IPS-18a (cell line): Measurements from ENCODE around the gene HSD3B7.

ENCODE experiments used
- H3K27ac ChIP-seq: one replicate; pipeline ENCODE4 v1.5.1; 2013; ENCODE audit warnings: low read length
- H3K27me3 ChIP-seq: one replicate; pipeline ENCODE4 v1.6.1; 2013; ENCODE audit warnings: mild to moderate bottlenecking, low read length; ENCODE audit not compliant: control insufficient read depth, insufficient read depth
- H3K36me3 ChIP-seq: one replicate; pipeline ENCODE4 v1.6.1; 2013; ENCODE audit warnings: low read depth, low read length; ENCODE audit not compliant: control insufficient read depth
- H3K4me1 ChIP-seq: one replicate; pipeline ENCODE4 v1.6.1; 2013; ENCODE audit warnings: low read depth, low read length; ENCODE audit not compliant: control insufficient read depth
- H3K4me3 ChIP-seq: one replicate; pipeline ENCODE4 v1.5.1; 2013; ENCODE audit warnings: low read length
- H3K9ac ChIP-seq: one replicate; pipeline ENCODE4 v1.6.1; 2013; ENCODE audit warnings: mild to moderate bottlenecking, low read length, moderate library complexity
- H3K9me3 ChIP-seq: one replicate; pipeline ENCODE4 v1.6.1; 2013; ENCODE audit warnings: low read depth, low read length; ENCODE audit not compliant: control insufficient read depth

Gene HSD3B7

GRCh38 chr16:30998852-30999761 lies 14.1 kb downstream of the HSD3B7 start:
- Histone ChIP-seq H3K4me1 (peaks cover 5% of the 10 kb centered on the region), H3K27ac (no peak overlapping the region), H3K9ac (no peak overlapping the region), H3K27me3 (peaks cover 13% of the 10 kb centered on the region), H3K4me3 (no peak overlapping the region), H3K36me3 (no peaks in the 10 kb centered on the region), H3K9me3 (no peaks in the 10 kb centered on the region)

GRCh38 chr16:31000671-31001382 lies 15.8 kb downstream of the HSD3B7 start:
- H3K9me3 ChIP-seq = no peaks in the 10 kb centered on the region
- no peak overlapping the region for H3K27ac ChIP-seq
- peaks cover 5% of the 10 kb centered on the region for H3K4me1 ChIP-seq
- H3K36me3 ChIP-seq = no peaks in the 10 kb centered on the region
- peaks cover 13% of the 10 kb centered on the region for H3K27me3 ChIP-seq
- H3K4me3 ChIP-seq = no peak overlapping the region
- no peak overlapping the region for H3K9ac ChIP-seq

- H3K4me1 ChIP-seq = no peaks in the 10 kb centered on the region
- no peak overlapping the region for H3K4me3 ChIP-seq
- H3K36me3 ChIP-seq = no peaks in the 10 kb centered on the region
- peaks cover 8% of the 10 kb centered on the region for H3K27me3 ChIP-seq
- no peaks in the 10 kb centered on the region for H3K9me3 ChIP-seq
- H3K27ac ChIP-seq = no peak overlapping the region
- no peak overlapping the region for H3K9ac ChIP-seq
These were observed 16.7 kb downstream of the HSD3B7 start for GRCh38 chr16:31001507-31002249.

GRCh38 chr16:31002250-31002700 lies 17.3 kb downstream of the HSD3B7 start:
- Histone ChIP-seq H3K9ac (no peak overlapping the region), H3K4me1 (no peaks in the 10 kb centered on the region), H3K36me3 (no peaks in the 10 kb centered on the region), H3K27ac (no peak overlapping the region), H3K9me3 (no peaks in the 10 kb centered on the region), H3K27me3 (peaks cover 7% of the 10 kb centered on the region), H3K4me3 (no peak overlapping the region)

GRCh38 chr16:31002862-31003341 lies 17.9 kb downstream of the HSD3B7 start:
- H3K36me3 ChIP-seq = no peaks in the 10 kb centered on the region
- no peak overlapping the region for H3K9ac ChIP-seq
- H3K4me1 ChIP-seq = no peaks in the 10 kb centered on the region
- H3K27ac ChIP-seq = no peak overlapping the region
- H3K9me3 ChIP-seq = no peaks in the 10 kb centered on the region
- no peak overlapping the region for H3K4me3 ChIP-seq
- H3K27me3 ChIP-seq = peaks cover 2% of the 10 kb centered on the region

- Histone ChIP-seq H3K4me3 (no peak overlapping the region), H3K9ac (no peak overlapping the region), H3K4me1 (no peaks in the 10 kb centered on the region), H3K27ac (no peak overlapping the region), H3K9me3 (no peaks in the 10 kb centered on the region), H3K36me3 (no peaks in the 10 kb centered on the region), H3K27me3 (no peaks in the 10 kb centered on the region)
These were observed 18.7 kb downstream of the HSD3B7 start for GRCh38 chr16:31003744-31004143.

GRCh38 chr16:31004658-31005057 lies 19.7 kb downstream of the HSD3B7 start:
- Histone ChIP-seq H3K9me3 (no peaks in the 10 kb centered on the region), H3K4me1 (no peaks in the 10 kb centered on the region), H3K27me3 (no peaks in the 10 kb centered on the region), H3K36me3 (no peaks in the 10 kb centered on the region), H3K4me3 (no peak overlapping the region), H3K27ac (no peak overlapping the region), H3K9ac (no peak overlapping the region)

- no peaks in the 10 kb centered on the region for H3K9me3 ChIP-seq
- no peak overlapping the region for H3K9ac ChIP-seq
- no peaks in the 10 kb centered on the region for H3K27me3 ChIP-seq
- no peak overlapping the region for H3K27ac ChIP-seq
- H3K4me3 ChIP-seq = no peak overlapping the region
- no peaks in the 10 kb centered on the region for H3K4me1 ChIP-seq
- no peaks in the 10 kb centered on the region for H3K36me3 ChIP-seq
These were observed 20.5 kb downstream of the HSD3B7 start for GRCh38 chr16:31005350-31006085.

GRCh38 chr16:31006086-31006385 lies 21.0 kb downstream of the HSD3B7 start:
- Histone ChIP-seq H3K27me3 (no peaks in the 10 kb centered on the region), H3K4me3 (no peak overlapping the region), H3K27ac (no peak overlapping the region)

GRCh38 chr16:31006589-31006988 lies 21.6 kb downstream of the HSD3B7 start:
- Histone ChIP-seq H3K27ac (no peak overlapping the region), H3K36me3 (no peaks in the 10 kb centered on the region), H3K9ac (no peak overlapping the region), H3K4me3 (no peak overlapping the region), H3K9me3 (no peaks in the 10 kb centered on the region), H3K27me3 (no peaks in the 10 kb centered on the region), H3K4me1 (no peaks in the 10 kb centered on the region)

More at GRCh38 chr16:31006086-31006385, 21.0 kb downstream of the HSD3B7 start:
- Histone ChIP-seq H3K4me1 (no peaks in the 10 kb centered on the region), H3K36me3 (no peaks in the 10 kb centered on the region), H3K9ac (no peak overlapping the region), H3K9me3 (no peaks in the 10 kb centered on the region)

GRCh38 chr16:31007684-31008083 lies 22.7 kb downstream of the HSD3B7 start:
- H3K4me3 ChIP-seq = no peak overlapping the region
- no peak overlapping the region for H3K9ac ChIP-seq
- no peaks in the 10 kb centered on the region for H3K36me3 ChIP-seq
- H3K4me1 ChIP-seq = no peaks in the 10 kb centered on the region
- H3K27ac ChIP-seq = no peak overlapping the region
- no peaks in the 10 kb centered on the region for H3K27me3 ChIP-seq
- H3K9me3 ChIP-seq = no peaks in the 10 kb centered on the region
